ENCODE results near the gene NHSL1.

DNA sequence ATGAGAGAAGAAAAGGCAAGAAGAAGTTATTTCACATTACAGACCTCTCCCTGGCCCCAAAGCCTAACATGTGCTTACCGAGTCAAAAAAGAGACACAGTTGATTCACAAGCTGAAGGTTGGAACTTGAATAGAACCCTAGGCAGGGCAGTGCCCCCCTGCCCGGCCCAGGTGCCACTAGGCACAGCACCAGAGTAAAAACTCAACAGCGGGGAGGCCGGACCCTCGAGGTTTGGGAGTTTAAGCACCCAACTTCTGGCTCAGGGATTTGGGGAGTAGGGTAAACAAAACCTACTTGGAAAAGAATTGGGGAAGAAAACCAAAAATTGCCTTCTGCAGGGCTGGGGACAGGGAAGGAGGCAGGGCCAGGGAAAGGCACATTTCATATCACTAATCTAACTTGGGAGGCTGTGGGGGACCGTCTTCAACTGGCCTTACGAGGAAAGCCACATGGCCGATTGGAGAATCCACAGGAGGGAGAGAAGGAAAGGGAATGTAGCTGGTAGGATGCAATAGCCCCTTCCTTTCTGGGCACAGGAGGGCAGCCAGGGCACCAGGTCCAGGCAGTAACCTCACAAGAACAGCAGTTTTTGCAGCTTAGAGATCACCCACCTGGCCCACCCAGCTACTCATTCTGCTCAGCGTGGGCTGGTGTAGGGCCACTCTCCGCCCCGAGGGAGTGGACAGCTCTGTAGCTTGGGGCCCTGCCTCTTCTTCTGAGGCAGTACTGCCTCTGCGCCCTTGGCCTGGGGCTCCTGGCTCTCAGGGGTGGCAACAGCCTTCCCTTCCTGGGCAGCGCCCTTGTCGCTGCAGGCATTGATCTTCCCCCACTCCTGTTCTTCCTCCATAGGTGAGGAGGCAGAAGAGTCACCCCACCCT is 97.1 kb downstream of the NHSL1 start:
- TF ChIP-seq, protein P1, sequence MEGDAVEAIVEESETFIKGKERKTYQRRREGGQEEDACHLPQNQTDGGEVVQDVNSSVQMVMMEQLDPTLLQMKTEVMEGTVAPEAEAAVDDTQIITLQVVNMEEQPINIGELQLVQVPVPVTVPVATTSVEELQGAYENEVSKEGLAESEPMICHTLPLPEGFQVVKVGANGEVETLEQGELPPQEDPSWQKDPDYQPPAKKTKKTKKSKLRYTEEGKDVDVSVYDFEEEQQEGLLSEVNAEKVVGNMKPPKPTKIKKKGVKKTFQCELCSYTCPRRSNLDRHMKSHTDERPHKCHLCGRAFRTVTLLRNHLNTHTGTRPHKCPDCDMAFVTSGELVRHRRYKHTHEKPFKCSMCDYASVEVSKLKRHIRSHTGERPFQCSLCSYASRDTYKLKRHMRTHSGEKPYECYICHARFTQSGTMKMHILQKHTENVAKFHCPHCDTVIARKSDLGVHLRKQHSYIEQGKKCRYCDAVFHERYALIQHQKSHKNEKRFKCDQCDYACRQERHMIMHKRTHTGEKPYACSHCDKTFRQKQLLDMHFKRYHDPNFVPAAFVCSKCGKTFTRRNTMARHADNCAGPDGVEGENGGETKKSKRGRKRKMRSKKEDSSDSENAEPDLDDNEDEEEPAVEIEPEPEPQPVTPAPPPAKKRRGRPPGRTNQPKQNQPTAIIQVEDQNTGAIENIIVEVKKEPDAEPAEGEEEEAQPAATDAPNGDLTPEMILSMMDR (IDR thresholded peaks at IDR 0.05), result no peak
- TF ChIP-seq EP300 (IDR thresholded peaks at IDR 0.05; ENCODE audit: low read depth), result no peak
- no peak for TF ChIP-seq POLR2A (IDR thresholded peaks at IDR 0.05)
- TF ChIP-seq POLR2AphosphoS5 (IDR thresholded peaks at IDR 0.05), result no peak

Data from transverse colon (tissue), 4 donors.